Thyroid gland (tissue), 4 donors: ENCODE measurements around the gene ZMYND19. TPM values are rescaled to one million over a fixed set of nuclear protein-coding genes. Genes with fewer than 3 reads are reported as not detected.
A peak's percentile ranks its signal among the peaks of the same experiment; 100 is the strongest.

Experiments used
- DNase-seq, 2 donors: peaks; one replicate each; pipeline ENCODE4 v3.0.0-alpha.2; 2019
- H3K27ac ChIP-seq, 3 donors: fragments of 200-600 bp; sonication (generic); 1 replicate in 2 of 3; 2 replicates in 1 of 3; pipeline ENCODE4 v1.5.1; 2016 to 2019; ENCODE audit warnings: mild to moderate bottlenecking in 1 of 3, moderate library complexity in 1 of 3
- H3K27me3 ChIP-seq: fragments of 200-600 bp; sonication (generic); one replicate; pipeline ENCODE4 v1.5.1; 2019
- H3K36me3 ChIP-seq, 2 donors: fragments of 200-600 bp; sonication (generic); one replicate each; pipeline ENCODE4 v1.5.1; 2016 to 2019
- H3K4me1 ChIP-seq, 2 donors: fragments of 200-600 bp; sonication (generic); one replicate each; pipeline ENCODE4 v1.5.1; 2017 to 2019
- H3K4me3 ChIP-seq, 3 donors: fragments of 200-600 bp; sonication (generic); replicated peaks in 1 of 3; 1 replicate in 2 of 3; 2 replicates in 1 of 3; pipeline ENCODE4 v1.5.1; 2016; ENCODE audit warnings: mild to moderate bottlenecking in 1 of 3
- H3K9me3 ChIP-seq: fragments of 200-600 bp; sonication (generic); one replicate; pipeline ENCODE4 v1.5.1; 2017
- POLR2A ChIP-seq, 2 donors: fragments of 450-650 bp; IDR thresholded peaks; one replicate each; pipeline ENCODE4 v1.6.1; 2017; ENCODE audit warnings: antibody characterized with exemption in 2 of 2, mild to moderate bottlenecking in 2 of 2, moderate library complexity in 1 of 2
- WGBS, 2 donors: methylation state at CpG; one replicate each; pipeline ENCODE4 v1.1.5; 2017; 5-methylcytosine and 5-hydroxymethylcytosine counted together
- intact Hi-C: fragments of 100-400 bp; cut with DNase I; formaldehyde crosslinking; loops from one replicate; pipeline ENCODE4 v1.15.1; 2023
- total RNA-seq, 4 donors: library from RNA; depleted of rRNA; stranded (reverse); fragments of >200 nt; gene quantifications; one replicate each; pipeline ENCODE4 v1.2.3, GENCODE V29; 2016
- TF ChIP-seq, protein P1 (sequence below), 6 experiments: fragments of 200-600 bp in 3 of 6; fragments of 450-650 bp in 3 of 6; sonication (generic) in 3 of 6; IDR thresholded peaks; one replicate each; pipeline ENCODE4 v1.5.1; 2016 to 2019; ENCODE audit warnings: antibody characterized with exemption in 6 of 6, mild to moderate bottlenecking in 2 of 6, inconsistent platforms in 1 of 6, moderate library complexity in 1 of 6

Gene ZMYND19
- 10 to 100 TPM in 1 of 4 donors, 1 to 10 TPM in 3; 8.7 to 14.3 (median 9.5) TPM for total RNA-seq

DNA sequence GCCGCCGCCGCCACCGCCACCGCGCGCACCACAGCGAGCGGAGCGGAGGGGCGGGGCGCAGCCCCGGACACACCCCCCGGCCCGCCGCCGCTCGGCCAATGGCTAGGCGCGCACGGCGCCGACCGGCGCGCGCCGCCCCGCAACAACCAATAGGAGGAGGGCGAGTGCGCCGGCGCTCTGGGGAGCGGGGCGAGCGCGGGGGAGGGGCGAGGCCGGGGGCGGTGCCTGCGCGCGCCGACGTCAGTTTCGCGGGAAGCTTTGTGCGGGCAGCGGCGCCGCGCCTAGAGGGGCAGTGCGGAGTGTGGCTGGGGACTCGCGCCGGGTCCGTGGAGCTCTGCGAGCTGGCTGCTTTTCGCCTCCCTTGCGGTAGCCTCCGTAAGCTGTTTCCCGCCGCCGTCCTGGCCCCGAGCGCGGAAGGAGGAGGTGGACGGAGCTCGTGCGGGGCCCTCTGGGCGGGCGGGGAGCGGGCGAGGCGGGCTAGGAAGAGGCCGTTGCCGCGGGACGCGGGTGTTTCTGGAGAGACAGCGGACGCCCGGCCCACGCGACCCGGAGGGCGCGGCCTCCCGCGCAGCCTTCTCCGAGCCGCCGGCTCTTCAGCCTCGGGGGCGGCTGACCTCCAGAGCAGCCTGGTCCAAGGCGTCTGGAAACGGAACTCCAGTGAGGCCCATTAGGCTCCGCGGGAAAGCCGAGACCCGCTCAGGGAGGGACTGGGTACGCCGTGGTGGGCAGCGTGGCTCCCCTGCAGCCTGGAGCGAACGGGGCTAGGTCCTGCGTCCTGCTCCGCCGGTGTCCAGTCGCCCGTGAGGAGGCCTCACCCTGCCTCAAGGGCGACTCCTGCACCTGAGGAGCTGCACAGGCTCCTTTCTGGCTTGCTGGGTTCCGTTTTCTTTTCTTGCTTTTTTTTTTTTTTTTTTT is at the start of gene ZMYND19:
ZMYND19 (minus strand) TSS at position 44 of the 915 bp plus-strand sequence. CDS start 249 bp downstream, outside the sequence.
- Histone ChIP-seq H3K27ac (peak within 1 kb of the TSS in 1 of 3 donors; percentile 32), H3K9me3 (no peaks in the 10 kb centered on the region), H3K36me3 (peaks cover 7 to 8% of the 10 kb centered on the region in 2 donors), H3K4me3 (peak within 1 kb of the TSS; percentile 42 to 81 (median 76)), H3K4me1 (peaks cover 10 to 31% of the 10 kb centered on the region in 2 donors), H3K27me3 (no peaks in the 10 kb centered on the region)
- TF ChIP-seq, protein P1, sequence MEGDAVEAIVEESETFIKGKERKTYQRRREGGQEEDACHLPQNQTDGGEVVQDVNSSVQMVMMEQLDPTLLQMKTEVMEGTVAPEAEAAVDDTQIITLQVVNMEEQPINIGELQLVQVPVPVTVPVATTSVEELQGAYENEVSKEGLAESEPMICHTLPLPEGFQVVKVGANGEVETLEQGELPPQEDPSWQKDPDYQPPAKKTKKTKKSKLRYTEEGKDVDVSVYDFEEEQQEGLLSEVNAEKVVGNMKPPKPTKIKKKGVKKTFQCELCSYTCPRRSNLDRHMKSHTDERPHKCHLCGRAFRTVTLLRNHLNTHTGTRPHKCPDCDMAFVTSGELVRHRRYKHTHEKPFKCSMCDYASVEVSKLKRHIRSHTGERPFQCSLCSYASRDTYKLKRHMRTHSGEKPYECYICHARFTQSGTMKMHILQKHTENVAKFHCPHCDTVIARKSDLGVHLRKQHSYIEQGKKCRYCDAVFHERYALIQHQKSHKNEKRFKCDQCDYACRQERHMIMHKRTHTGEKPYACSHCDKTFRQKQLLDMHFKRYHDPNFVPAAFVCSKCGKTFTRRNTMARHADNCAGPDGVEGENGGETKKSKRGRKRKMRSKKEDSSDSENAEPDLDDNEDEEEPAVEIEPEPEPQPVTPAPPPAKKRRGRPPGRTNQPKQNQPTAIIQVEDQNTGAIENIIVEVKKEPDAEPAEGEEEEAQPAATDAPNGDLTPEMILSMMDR (IDR thresholded peaks at IDR 0.05): no peak
- peak in 1 of 2 donors; percentile 57 for TF ChIP-seq POLR2A (IDR thresholded peaks at IDR 0.05)
- WGBS, 2 donors: 1% methylated on average over 12 to 16 of the region's 113 CpGs
- intact Hi-C loops: no loop called here
- peak; percentile 84 to 89 for DNase-seq

DNA sequence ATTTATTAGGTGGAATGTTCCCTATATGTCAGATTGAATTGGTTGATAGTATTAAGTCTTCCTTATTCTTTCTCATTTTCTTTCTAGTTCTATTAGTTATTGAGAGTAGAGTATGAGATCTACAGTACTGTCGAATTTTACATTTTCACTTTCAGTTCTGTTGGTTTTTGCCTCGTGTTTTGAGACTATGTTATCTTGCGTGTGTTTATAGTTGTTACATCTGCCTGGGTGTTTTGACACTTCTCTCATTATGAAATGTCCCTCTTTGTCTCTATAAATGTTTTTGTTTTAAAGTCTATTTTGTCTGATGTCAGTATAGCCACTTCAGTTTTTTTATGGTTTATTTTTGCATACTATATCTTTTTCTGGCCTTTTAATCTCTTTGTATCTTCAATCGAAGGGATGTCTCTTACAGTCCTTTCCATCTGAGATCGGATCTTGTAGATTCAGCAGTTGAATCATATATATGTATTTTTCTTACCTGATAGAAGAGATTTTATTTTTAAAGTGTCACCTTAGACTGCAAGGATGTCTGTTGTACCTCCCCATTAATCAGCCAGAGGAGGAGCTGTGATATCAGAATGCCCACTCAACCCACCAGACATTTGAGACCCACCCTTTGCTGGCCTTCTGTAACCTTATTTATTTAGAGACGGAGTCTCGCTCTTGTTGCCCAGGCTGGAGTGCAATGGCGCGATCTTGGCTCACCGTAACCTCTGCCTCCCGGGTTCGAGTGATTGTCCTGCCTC is 49.2 kb upstream of the ZMYND19 start:
- 81 to 82% methylated on average over 12 of the region's 12 CpGs for WGBS, 2 donors
- no peaks in the 10 kb centered on the region for H3K36me3 ChIP-seq
- no peak for DNase-seq
- no peaks in the 10 kb centered on the region for H3K9me3 ChIP-seq
- TF ChIP-seq POLR2A (IDR thresholded peaks at IDR 0.05): no peak
- TF ChIP-seq, protein P1 (IDR thresholded peaks at IDR 0.05): no peak
- H3K27ac ChIP-seq: no peak overlapping the region
- no peak overlapping the region for H3K4me3 ChIP-seq
- intact Hi-C loops: no loop called here
- no peaks in the 10 kb centered on the region for H3K27me3 ChIP-seq
- peaks cover 0 to 7% of the 10 kb centered on the region in 2 donors for H3K4me1 ChIP-seq

DNA sequence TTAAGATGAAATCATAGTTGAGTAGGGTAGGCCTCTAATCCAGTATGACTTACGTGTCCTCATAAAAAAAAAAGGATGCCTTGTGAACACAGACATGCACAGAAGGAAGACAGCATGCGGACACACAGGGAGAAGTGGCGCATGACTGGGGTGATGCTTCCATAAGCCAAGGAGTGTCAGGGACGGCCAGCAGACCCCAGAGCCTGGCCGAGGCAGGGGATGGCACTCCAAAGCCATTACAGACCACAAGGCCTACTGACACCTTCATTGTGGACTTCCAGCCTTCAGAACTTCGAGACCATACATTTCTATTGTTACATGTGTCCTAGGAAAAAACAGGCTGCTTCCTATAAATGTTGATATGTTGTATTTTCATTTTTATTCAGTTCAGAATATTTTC is 48.4 kb upstream of the ZMYND19 start:
- TF ChIP-seq, protein P1 (IDR thresholded peaks at IDR 0.05): no peak
- TF ChIP-seq POLR2A (IDR thresholded peaks at IDR 0.05): no peak
- DNase-seq: no peak
- intact Hi-C loops: no loop called here
- H3K27me3 ChIP-seq: no peaks in the 10 kb centered on the region
- peaks cover 0 to 7% of the 10 kb centered on the region in 2 donors for H3K4me1 ChIP-seq
- H3K36me3 ChIP-seq: no peaks in the 10 kb centered on the region
- H3K9me3 ChIP-seq: no peaks in the 10 kb centered on the region
- no peak overlapping the region for H3K27ac ChIP-seq
- H3K4me3 ChIP-seq: no peak overlapping the region
- 92 to 96% methylated on average over 6 of the region's 6 CpGs for WGBS, 2 donors

DNA sequence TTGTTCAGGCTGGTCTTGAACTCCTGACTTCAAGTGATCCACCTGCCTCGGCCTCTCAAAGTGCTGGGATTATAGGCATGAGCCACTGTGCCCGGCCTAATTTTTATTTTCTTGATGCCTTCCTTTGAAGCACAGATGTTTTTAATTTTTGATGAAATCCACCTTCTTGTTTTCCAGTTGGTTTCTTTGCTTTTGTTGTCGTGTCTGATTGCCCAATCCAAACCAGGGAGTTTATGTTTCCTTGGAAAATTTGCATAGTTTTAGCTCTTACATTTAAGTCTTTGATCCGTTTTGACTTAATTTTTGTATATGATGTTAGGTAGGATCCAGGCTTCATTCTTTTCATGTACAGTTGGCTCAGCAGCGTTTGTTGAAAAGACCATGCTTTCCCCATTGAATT is 43.7 kb upstream of the ZMYND19 start:
- Histone ChIP-seq H3K36me3 (no peaks in the 10 kb centered on the region), H3K4me1 (peaks cover 35 to 42% of the 10 kb centered on the region in 2 donors), H3K27me3 (no peaks in the 10 kb centered on the region), H3K9me3 (no peaks in the 10 kb centered on the region), H3K27ac (no peak overlapping the region), H3K4me3 (no peak overlapping the region)
- TF ChIP-seq, protein P1 (IDR thresholded peaks at IDR 0.05): no peak
- no peak for TF ChIP-seq POLR2A (IDR thresholded peaks at IDR 0.05)
- WGBS, 2 donors: 89 to 92% methylated on average over 5 of the region's 5 CpGs
- no peak for DNase-seq
- intact Hi-C loops: no loop called here
